ENCODE data around the gene GNAI3.

GNAI3 gene

DNA sequence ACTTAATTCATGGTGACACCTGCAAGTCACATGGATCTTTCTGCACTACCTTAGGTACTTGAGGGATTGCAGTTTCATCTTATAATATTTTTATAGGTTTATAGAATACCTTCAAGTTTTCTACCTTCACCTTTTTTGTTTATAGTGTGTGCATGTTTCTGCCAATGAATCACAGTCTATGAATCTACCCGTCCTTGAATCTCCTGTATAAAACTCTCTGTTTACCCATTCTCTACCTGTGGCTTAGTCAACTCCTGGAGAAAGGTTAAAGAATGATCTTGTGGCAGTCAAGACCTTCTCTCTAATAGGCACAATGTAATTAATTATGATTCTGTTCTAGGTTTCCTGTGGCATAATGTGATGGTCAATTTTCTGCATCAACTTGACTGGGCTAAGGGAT, 116.3 kb downstream of the GNAI3 start:
- no peak for DNase-seq (ENCODE audit: low read depth)
- TF ChIP-seq, protein P1, sequence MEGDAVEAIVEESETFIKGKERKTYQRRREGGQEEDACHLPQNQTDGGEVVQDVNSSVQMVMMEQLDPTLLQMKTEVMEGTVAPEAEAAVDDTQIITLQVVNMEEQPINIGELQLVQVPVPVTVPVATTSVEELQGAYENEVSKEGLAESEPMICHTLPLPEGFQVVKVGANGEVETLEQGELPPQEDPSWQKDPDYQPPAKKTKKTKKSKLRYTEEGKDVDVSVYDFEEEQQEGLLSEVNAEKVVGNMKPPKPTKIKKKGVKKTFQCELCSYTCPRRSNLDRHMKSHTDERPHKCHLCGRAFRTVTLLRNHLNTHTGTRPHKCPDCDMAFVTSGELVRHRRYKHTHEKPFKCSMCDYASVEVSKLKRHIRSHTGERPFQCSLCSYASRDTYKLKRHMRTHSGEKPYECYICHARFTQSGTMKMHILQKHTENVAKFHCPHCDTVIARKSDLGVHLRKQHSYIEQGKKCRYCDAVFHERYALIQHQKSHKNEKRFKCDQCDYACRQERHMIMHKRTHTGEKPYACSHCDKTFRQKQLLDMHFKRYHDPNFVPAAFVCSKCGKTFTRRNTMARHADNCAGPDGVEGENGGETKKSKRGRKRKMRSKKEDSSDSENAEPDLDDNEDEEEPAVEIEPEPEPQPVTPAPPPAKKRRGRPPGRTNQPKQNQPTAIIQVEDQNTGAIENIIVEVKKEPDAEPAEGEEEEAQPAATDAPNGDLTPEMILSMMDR (IDR thresholded peaks at IDR 0.05; ENCODE audit: low read depth, low read length, missing control alignments), result no peak
- no peak overlapping the region for H3K4me3 ChIP-seq (ENCODE audit: low read depth, low read length)
- in situ Hi-C loops (cut with HindIII; ENCODE audit: low sequenced_read_pairs), result no loop called here

DNA sequence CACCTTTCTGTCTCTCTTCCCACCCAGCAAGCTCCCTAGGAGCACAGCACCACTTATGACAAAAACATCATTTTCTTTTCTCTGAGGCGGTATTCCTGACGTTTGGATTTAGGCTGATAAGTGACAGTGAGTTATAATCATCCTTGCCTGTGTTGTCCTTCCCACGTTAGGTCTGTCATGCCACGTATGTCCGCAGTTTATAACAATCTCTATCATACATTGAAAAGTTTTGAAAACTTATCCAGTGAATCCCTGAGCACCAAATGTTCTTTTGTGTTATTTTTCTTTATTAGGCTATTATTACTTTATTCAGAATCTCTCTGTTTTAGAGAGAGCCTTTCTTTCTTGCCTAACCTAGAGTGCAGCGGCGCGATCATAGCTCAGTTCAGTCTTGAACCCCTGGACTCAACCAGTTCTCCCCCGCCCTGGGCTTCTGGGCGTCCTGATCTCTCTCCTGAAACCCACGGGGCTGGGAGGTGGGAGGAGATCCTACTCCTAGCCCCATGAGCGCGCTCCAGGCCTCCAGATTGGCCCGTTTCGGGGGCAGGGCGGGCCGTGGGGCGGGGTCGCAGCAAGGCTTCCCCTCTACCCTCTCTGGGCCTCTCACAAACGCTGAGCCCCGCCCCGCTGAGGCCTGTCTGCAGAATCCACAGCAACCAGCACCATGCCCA, 119.2 kb downstream of the GNAI3 start, which contains the start of gene GSTM2:
Gene GSTM2, plus strand, starts transcription at position 606 of the 671 bp plus-strand sequence. Its CDS starts 59 bp downstream, at position 665.
- in situ Hi-C loops (cut with HindIII; ENCODE audit: low sequenced_read_pairs), result no loop called here
- peak; percentile 53 for DNase-seq (ENCODE audit: low read depth)
- TF ChIP-seq, protein P1 (IDR thresholded peaks at IDR 0.05; ENCODE audit: low read depth, low read length, missing control alignments), result no peak
- H3K4me3 ChIP-seq (ENCODE audit: low read depth, low read length), result peak within 1 kb of the TSS; percentile 47
